Karpas-422 (cell line): Measurements from ENCODE around the gene CTXN1. TPM values are rescaled to one million over a fixed set of nuclear protein-coding genes. Genes with fewer than 3 reads are reported as not detected.
"Not testable (repeated sequence)": the region's sequence is repeated elsewhere in the genome, so short reads cannot be mapped to it uniquely, and the experiment has no call there.

Experiments used
- DNase-seq: peaks from one replicate; pipeline ENCODE4 v3.0.0-alpha.2; 2015
- H2AFZ ChIP-seq: fragments of 200-600 bp; sonication (generic); 2 replicates; pipeline ENCODE4 v1.6.1; 2014; ENCODE audit warnings: antibody characterized with exemption, low read length, mixed read lengths
- H3K27ac ChIP-seq: fragments of 200-600 bp; sonication (generic); 2 replicates; pipeline ENCODE4 v1.5.1; 2014; ENCODE audit warnings: mild to moderate bottlenecking, low read length, moderate library complexity
- H3K27me3 ChIP-seq: fragments of 200-600 bp; sonication (generic); 2 replicates; pipeline ENCODE4 v1.6.1; 2014; ENCODE audit warnings: low read length, mixed read lengths
- H3K36me3 ChIP-seq: fragments of 200-600 bp; sonication (generic); 2 replicates; pipeline ENCODE4 v1.6.1; 2014; ENCODE audit warnings: low read length, mixed read lengths; ENCODE audit not compliant: insufficient read depth
- H3K4me1 ChIP-seq: fragments of 200-600 bp; sonication (generic); 2 replicates; pipeline ENCODE4 v1.6.1; 2014; ENCODE audit warnings: mild to moderate bottlenecking, low read length, mixed read lengths
- H3K4me2 ChIP-seq: fragments of 200-600 bp; sonication (generic); 2 replicates; pipeline ENCODE4 v1.6.1; 2014; ENCODE audit warnings: low read length, low read depth, mild to moderate bottlenecking; ENCODE audit not compliant: poor library complexity, severe bottlenecking
- H3K4me3 ChIP-seq: fragments of 200-600 bp; sonication (generic); 2 replicates; pipeline ENCODE4 v1.5.1; 2014; ENCODE audit warnings: mild to moderate bottlenecking, antibody characterized with exemption, low read length, mixed read lengths
- H3K79me2 ChIP-seq: fragments of 200-600 bp; sonication (generic); 2 replicates; pipeline ENCODE4 v1.6.1; 2014; ENCODE audit warnings: mild to moderate bottlenecking, low read length, mixed read lengths
- H3K9ac ChIP-seq: fragments of 200-600 bp; sonication (generic); 2 replicates; pipeline ENCODE4 v1.6.0; 2014; ENCODE audit warnings: low read length
- H3K9me2 ChIP-seq: fragments of 200-600 bp; sonication (generic), shearing (Covaris generic); replicated peaks from 2 replicates; pipeline ENCODE4 v1.6.0; 2014; ENCODE audit warnings: mild to moderate bottlenecking, low read length, moderate library complexity; ENCODE audit not compliant: insufficient read depth
- H3K9me3 ChIP-seq: fragments of 300-700, 200-600 bp; sonication (generic); 2 replicates; pipeline ENCODE4 v1.6.1; 2014; ENCODE audit warnings: low read length, mixed read lengths
- H4K20me1 ChIP-seq: fragments of 200-600 bp; sonication (generic); 2 replicates; pipeline ENCODE4 v1.6.1; 2014; ENCODE audit warnings: mild to moderate bottlenecking, antibody characterized with exemption, low read length, low read depth; ENCODE audit not compliant: insufficient read depth
- total RNA-seq: library from RNA; depleted of rRNA; stranded (reverse); fragments of >200 nt; shearing (Covaris generic); gene quantifications from 2 replicates; pipeline ENCODE4 v1.2.3, GENCODE V29; 2014; ENCODE audit warnings: low replicate concordance

The CTXN1 gene
- total RNA-seq, 1 experiment from 2014 or later, result not detected

DNA sequence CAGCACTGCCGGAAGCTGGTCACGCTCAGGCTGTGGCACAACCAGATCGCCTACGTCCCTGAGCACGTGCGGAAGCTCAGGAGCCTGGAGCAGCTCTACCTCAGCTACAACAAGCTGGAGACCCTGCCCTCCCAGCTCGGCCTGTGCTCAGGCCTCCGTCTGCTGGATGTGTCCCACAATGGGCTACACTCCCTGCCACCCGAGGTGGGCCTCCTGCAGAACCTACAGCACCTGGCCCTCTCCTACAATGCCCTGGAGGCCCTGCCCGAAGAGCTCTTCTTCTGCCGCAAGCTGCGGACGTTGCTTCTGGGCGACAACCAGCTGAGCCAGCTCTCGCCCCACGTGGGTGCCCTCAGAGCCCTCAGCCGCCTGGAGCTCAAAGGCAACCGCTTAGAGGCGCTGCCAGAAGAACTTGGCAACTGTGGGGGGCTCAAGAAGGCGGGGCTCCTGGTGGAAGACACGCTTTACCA, 25.5 kb downstream of the CTXN1 start:
- DNase-seq, result no peak
- Histone ChIP-seq H3K4me3 (no peak overlapping the region), H3K9me3 (no peaks in the 10 kb centered on the region), H3K27me3 (no peaks in the 10 kb centered on the region), H3K4me2 (no peak overlapping the region), H2AFZ (no peak overlapping the region), H3K4me1 (peaks cover 19% of the 10 kb centered on the region), H3K27ac (no peak overlapping the region), H3K79me2 (peaks cover 14% of the 10 kb centered on the region), H3K36me3 (no peaks in the 10 kb centered on the region), H3K9me2 (no peaks in the 10 kb centered on the region), H3K9ac (no peak overlapping the region), H4K20me1 (no peaks in the 10 kb centered on the region; the same call in 1 of the 2 replicates)

GRCh38 chr19:7899751-7900378, 26.1 kb downstream of the CTXN1 start:
- no peaks in the 10 kb centered on the region; the same call in 1 of the 2 replicates for H4K20me1 ChIP-seq
- H3K4me1 ChIP-seq, result peaks cover 14% of the 10 kb centered on the region
- no peak overlapping the region for H3K9ac ChIP-seq
- H3K4me3 ChIP-seq, result no peak overlapping the region
- DNase-seq, result no peak
- no peaks in the 10 kb centered on the region for H3K9me2 ChIP-seq
- peaks cover 8% of the 10 kb centered on the region for H3K79me2 ChIP-seq
- H2AFZ ChIP-seq, result no peak overlapping the region
- H3K9me3 ChIP-seq, result no peaks in the 10 kb centered on the region
- no peak overlapping the region for H3K27ac ChIP-seq
- no peak overlapping the region for H3K4me2 ChIP-seq
- no peaks in the 10 kb centered on the region for H3K36me3 ChIP-seq
- no peaks in the 10 kb centered on the region for H3K27me3 ChIP-seq

- Histone ChIP-seq H3K9me2 (no peaks in the 10 kb centered on the region), H3K36me3 (no peaks in the 10 kb centered on the region), H3K4me2 (no peak overlapping the region), H4K20me1 (no peaks in the 10 kb centered on the region), H2AFZ (no peak overlapping the region), H3K27me3 (no peaks in the 10 kb centered on the region), H3K4me1 (peaks cover 10% of the 10 kb centered on the region), H3K27ac (no peak overlapping the region), H3K4me3 (no peak overlapping the region), H3K9me3 (no peaks in the 10 kb centered on the region), H3K9ac (no peak overlapping the region), H3K79me2 (no peaks in the 10 kb centered on the region)
- no peak for DNase-seq
Measured at GRCh38 chr19:7898967-7899366, 27.0 kb downstream of the CTXN1 start.

GRCh38 chr19:7897292-7897691, 28.6 kb downstream of the CTXN1 start:
- H3K4me2 ChIP-seq, result no peak overlapping the region
- no peaks in the 10 kb centered on the region for H3K36me3 ChIP-seq
- no peak overlapping the region for H3K9ac ChIP-seq
- no peaks in the 10 kb centered on the region for H3K79me2 ChIP-seq
- no peaks in the 10 kb centered on the region for H4K20me1 ChIP-seq
- DNase-seq, result no peak
- no peaks in the 10 kb centered on the region for H3K4me1 ChIP-seq
- H3K27me3 ChIP-seq, result no peaks in the 10 kb centered on the region
- no peaks in the 10 kb centered on the region for H3K9me2 ChIP-seq
- H2AFZ ChIP-seq, result no peak overlapping the region
- no peak overlapping the region for H3K27ac ChIP-seq
- H3K4me3 ChIP-seq, result no peak overlapping the region
- H3K9me3 ChIP-seq, result no peaks in the 10 kb centered on the region

- H3K9me2 ChIP-seq, result no peaks in the 10 kb centered on the region
- H3K4me2 ChIP-seq, result no peak overlapping the region
- H3K27me3 ChIP-seq, result no peaks in the 10 kb centered on the region
- no peak overlapping the region for H3K4me3 ChIP-seq
- no peaks in the 10 kb centered on the region for H3K9me3 ChIP-seq
- no peak overlapping the region for H3K9ac ChIP-seq
- no peaks in the 10 kb centered on the region for H3K4me1 ChIP-seq
- H4K20me1 ChIP-seq, result no peaks in the 10 kb centered on the region
- H3K79me2 ChIP-seq, result no peaks in the 10 kb centered on the region
- no peak overlapping the region for H3K27ac ChIP-seq
- DNase-seq, result no peak
- H2AFZ ChIP-seq, result no peak overlapping the region
- no peaks in the 10 kb centered on the region for H3K36me3 ChIP-seq
Measured at GRCh38 chr19:7895565-7895964, 30.4 kb downstream of the CTXN1 start.

DNA sequence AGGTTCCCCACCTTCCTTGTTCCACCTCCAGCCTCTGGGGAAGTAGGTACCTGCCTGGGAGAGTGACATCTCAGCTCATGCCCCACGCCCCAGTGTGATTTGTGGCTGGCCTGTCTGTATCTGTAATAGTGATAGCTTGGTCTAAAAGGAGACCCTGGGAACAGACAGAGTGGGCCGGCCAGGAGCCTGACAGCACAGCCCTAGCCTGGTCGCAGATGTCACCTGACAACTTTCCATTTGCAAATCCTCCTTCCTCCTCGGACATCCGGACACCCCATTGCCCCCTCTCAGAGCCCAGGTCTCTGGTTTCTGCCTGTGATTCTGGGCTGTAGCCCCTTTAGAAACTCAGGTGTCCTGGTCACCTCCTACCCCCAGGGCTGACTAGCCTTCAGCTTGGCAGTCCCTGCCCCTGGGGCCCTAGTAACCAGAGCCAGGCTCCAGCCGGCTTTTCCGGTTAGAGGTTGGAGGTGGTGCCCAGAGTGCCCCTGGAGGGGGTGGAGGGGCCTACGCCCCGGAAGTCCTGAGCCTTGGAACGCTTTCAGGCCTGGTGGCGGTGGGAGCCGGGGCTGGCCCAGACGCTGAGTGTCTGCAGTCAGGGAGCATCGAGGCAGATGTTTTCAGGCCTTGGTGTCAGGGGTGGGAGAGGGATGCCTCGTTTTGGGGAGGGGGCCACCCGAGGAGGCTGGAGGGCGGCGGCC, 31.2 kb downstream of the CTXN1 start:
- no peaks in the 10 kb centered on the region for H3K79me2 ChIP-seq
- no peaks in the 10 kb centered on the region for H3K36me3 ChIP-seq
- H3K9me2 ChIP-seq, result no peaks in the 10 kb centered on the region
- H3K27ac ChIP-seq, result no peak overlapping the region
- no peaks in the 10 kb centered on the region for H3K27me3 ChIP-seq
- no peak for DNase-seq
- no peak overlapping the region for H3K4me2 ChIP-seq
- no peaks in the 10 kb centered on the region for H3K4me1 ChIP-seq
- H4K20me1 ChIP-seq, result no peaks in the 10 kb centered on the region
- H3K9ac ChIP-seq, result no peak overlapping the region
- no peak overlapping the region for H2AFZ ChIP-seq
- no peak overlapping the region for H3K4me3 ChIP-seq
- no peaks in the 10 kb centered on the region for H3K9me3 ChIP-seq

GRCh38 chr19:7893362-7894101, 32.4 kb downstream of the CTXN1 start:
- not testable (repeated sequence) for H3K9ac ChIP-seq, H3K36me3 ChIP-seq, DNase-seq, H3K4me1 ChIP-seq, H3K79me2 ChIP-seq, H3K9me3 ChIP-seq, H2AFZ ChIP-seq, H3K27me3 ChIP-seq, H4K20me1 ChIP-seq, H3K4me2 ChIP-seq, H3K4me3 ChIP-seq, H3K27ac ChIP-seq, H3K9me2 ChIP-seq

DNA sequence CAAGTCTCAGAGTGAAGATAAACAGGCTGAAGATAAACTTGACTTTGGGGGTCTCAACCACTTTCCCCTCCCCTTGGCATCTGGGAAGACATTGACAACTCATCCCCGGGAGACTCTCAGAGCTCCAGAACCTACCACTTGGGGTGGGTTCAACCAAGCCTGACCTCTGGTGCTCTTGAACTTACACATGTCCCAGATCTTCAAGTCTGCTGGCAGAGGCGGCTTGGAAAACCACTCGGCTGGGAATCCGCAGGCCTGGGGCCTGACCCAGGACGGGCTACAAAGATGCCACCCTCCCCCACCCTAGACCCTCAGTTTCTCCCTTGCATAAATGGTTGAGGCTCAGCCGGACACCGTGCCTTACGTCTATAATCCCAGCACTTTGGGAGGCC, 37.1 kb downstream of the CTXN1 start:
- no peak overlapping the region for H3K4me3 ChIP-seq
- H3K9me2 ChIP-seq, result no peaks in the 10 kb centered on the region
- H3K4me2 ChIP-seq, result no peak overlapping the region
- no peaks in the 10 kb centered on the region for H3K36me3 ChIP-seq
- H3K9ac ChIP-seq, result no peak overlapping the region
- no peak overlapping the region for H2AFZ ChIP-seq
- no peak overlapping the region for H3K27ac ChIP-seq
- H3K27me3 ChIP-seq, result no peaks in the 10 kb centered on the region
- no peaks in the 10 kb centered on the region for H3K4me1 ChIP-seq
- DNase-seq, result no peak
- no peaks in the 10 kb centered on the region for H4K20me1 ChIP-seq
- no peaks in the 10 kb centered on the region for H3K79me2 ChIP-seq
- no peaks in the 10 kb centered on the region for H3K9me3 ChIP-seq
